H9 (cell line): ENCODE measurements around the gene PAK5. TPM values are rescaled to one million over a fixed set of nuclear protein-coding genes. Genes with fewer than 3 reads are reported as not detected.

Experiments used
- DNase-seq: peaks from one replicate; pipeline ENCODE4 v3.0.0-alpha.2; 2017
- H2AFZ ChIP-seq: one replicate; pipeline ENCODE4 v1.6.1; 2013; ENCODE audit warnings: mild to moderate bottlenecking, low read length, control low read depth, moderate library complexity
- H2AK5ac ChIP-seq: 2 replicates; pipeline ENCODE4 v1.6.1; 2013; ENCODE audit warnings: low read length, control low read depth, mixed read lengths; ENCODE audit not compliant: insufficient read length
- H2BK120ac ChIP-seq: one replicate; pipeline ENCODE4 v1.6.1; 2013; ENCODE audit warnings: low read depth, mild to moderate bottlenecking, low read length, control low read depth, inconsistent platforms; ENCODE audit not compliant: poor library complexity, severe bottlenecking
- H2BK12ac ChIP-seq: 2 replicates; pipeline ENCODE4 v1.6.1; 2013; ENCODE audit warnings: low read length, control low read depth, mixed read lengths, low read depth; ENCODE audit not compliant: insufficient read length
- H2BK15ac ChIP-seq: 2 replicates; pipeline ENCODE4 v1.6.1; 2013; ENCODE audit warnings: low read depth, low read length, control low read depth
- H2BK20ac ChIP-seq: one replicate; pipeline ENCODE4 v1.6.1; 2013; ENCODE audit warnings: low read depth, mild to moderate bottlenecking, low read length, control low read depth, inconsistent platforms; ENCODE audit not compliant: poor library complexity, severe bottlenecking
- H2BK5ac ChIP-seq: 2 replicates; pipeline ENCODE4 v1.6.1; 2013; ENCODE audit warnings: low read length, control low read depth, mixed read lengths; ENCODE audit not compliant: insufficient read length
- H3K14ac ChIP-seq: 2 replicates; pipeline ENCODE4 v1.6.1; 2013; ENCODE audit warnings: low read length, control low read depth; ENCODE audit not compliant: insufficient read depth
- H3K18ac ChIP-seq: 2 replicates; pipeline ENCODE4 v1.6.1; 2013; ENCODE audit warnings: low read depth, mild to moderate bottlenecking, mixed read lengths, low read length, control low read depth; ENCODE audit not compliant: insufficient read length
- H3K23ac ChIP-seq: 2 replicates; pipeline ENCODE4 v1.6.1; 2013; ENCODE audit warnings: low read length, control low read depth, mixed read lengths, low read depth; ENCODE audit not compliant: insufficient read length
- H3K23me2 ChIP-seq: 2 replicates; pipeline ENCODE4 v1.6.1; 2013; ENCODE audit warnings: low read depth, mild to moderate bottlenecking, mixed read lengths, low read length, control low read depth; ENCODE audit not compliant: insufficient read length, poor library complexity, severe bottlenecking
- H3K27ac ChIP-seq: 2 replicates; pipeline ENCODE4 v1.5.1; 2013; ENCODE audit warnings: low read length, control low read depth, mixed read lengths, low read depth; ENCODE audit not compliant: insufficient read length
- H3K27me3 ChIP-seq: 2 replicates; pipeline ENCODE4 v1.6.1; 2013; ENCODE audit warnings: low read length, control low read depth, inconsistent platforms; ENCODE audit not compliant: insufficient read depth
- H3K4ac ChIP-seq: 2 replicates; pipeline ENCODE4 v1.6.1; 2013; ENCODE audit warnings: low read depth, mild to moderate bottlenecking, control low read depth, inconsistent platforms, low read length, moderate library complexity
- H3K4me1 ChIP-seq: 2 replicates; pipeline ENCODE4 v1.6.1; 2013; ENCODE audit warnings: low read length, control low read depth, inconsistent platforms; ENCODE audit not compliant: insufficient read depth
- H3K4me2 ChIP-seq: 2 replicates; pipeline ENCODE4 v1.6.1; 2013; ENCODE audit warnings: low read length, control low read depth, mixed read lengths; ENCODE audit not compliant: insufficient read length, insufficient read depth
- H3K56ac ChIP-seq: 2 replicates; pipeline ENCODE4 v1.6.1; 2013; ENCODE audit warnings: low read depth, mild to moderate bottlenecking, mixed read lengths, low read length, control low read depth; ENCODE audit not compliant: insufficient read length
- H3K79me1 ChIP-seq: 2 replicates; pipeline ENCODE4 v1.6.1; 2013; ENCODE audit warnings: low read depth, mild to moderate bottlenecking, moderate library complexity, low read length, control low read depth, inconsistent platforms; ENCODE audit not compliant: insufficient read depth, poor library complexity, severe bottlenecking
- H3K79me2 ChIP-seq: 2 replicates; pipeline ENCODE4 v1.6.1; 2013; ENCODE audit warnings: low read length, control low read depth, inconsistent platforms; ENCODE audit not compliant: insufficient read depth
- H3K9ac ChIP-seq: 2 replicates; pipeline ENCODE4 v1.6.1; 2013; ENCODE audit warnings: low read length, control low read depth, mixed read lengths; ENCODE audit not compliant: insufficient read length; ENCODE audit errors: extremely low read depth
- H3K9me3 ChIP-seq: one replicate; pipeline ENCODE4 v1.6.1; 2013; ENCODE audit warnings: low read depth, low read length, inconsistent platforms; ENCODE audit not compliant: control insufficient read depth
- H3T11ph ChIP-seq: one replicate; pipeline ENCODE4 v1.6.1; 2013; ENCODE audit warnings: mild to moderate bottlenecking, low read length, control low read depth, inconsistent platforms
- H4K20me1 ChIP-seq: one replicate; pipeline ENCODE4 v1.6.1; 2013; ENCODE audit not compliant: control insufficient read depth, insufficient read length, insufficient read depth
- H4K5ac ChIP-seq: 2 replicates; pipeline ENCODE4 v1.6.1; 2013; ENCODE audit warnings: low read depth, mild to moderate bottlenecking, mixed read lengths, low read length, control low read depth; ENCODE audit not compliant: insufficient read length
- H4K8ac ChIP-seq: replicated peaks from 2 replicates; pipeline ENCODE4 v1.6.1; 2013; ENCODE audit warnings: low read length, control low read depth, mixed read lengths, low read depth; ENCODE audit not compliant: insufficient read length
- H4K91ac ChIP-seq: 2 replicates; pipeline ENCODE4 v1.6.1; 2013; ENCODE audit warnings: low read depth, mild to moderate bottlenecking, moderate library complexity, mixed read lengths, low read length, control low read depth; ENCODE audit not compliant: insufficient read length
- H3K27ac Mint-ChIP-seq, 3 experiments: 2 replicates in 2 of 3; 3 replicates in 1 of 3; pipeline ENCODE4 v1.8.0; 2020 to 2021; ENCODE audit warnings: mixed read lengths in 3 of 3, mild to moderate bottlenecking in 1 of 3, moderate library complexity in 1 of 3
- H3K27me3 Mint-ChIP-seq: 2 replicates; pipeline ENCODE4 v1.8.0; 2021; ENCODE audit warnings: low read depth, mild to moderate bottlenecking, moderate library complexity, mixed read lengths
- H3K36me3 Mint-ChIP-seq, 3 experiments: 2 replicates in 2 of 3; 3 replicates in 1 of 3; pipeline ENCODE4 v1.8.0; 2020 to 2021; ENCODE audit warnings: low read depth in 3 of 3, mixed read lengths in 3 of 3; ENCODE audit not compliant: insufficient read depth in 1 of 3
- H3K4me1 Mint-ChIP-seq, 2 experiments: 2 replicates each; pipeline ENCODE4 v1.8.0; 2020; ENCODE audit warnings: mixed read lengths in 2 of 2
- H3K4me3 Mint-ChIP-seq, 2 experiments: 2 replicates in 1 of 2; 3 replicates in 1 of 2; pipeline ENCODE4 v1.8.0; 2020 to 2021; ENCODE audit warnings: mild to moderate bottlenecking in 2 of 2, mixed read lengths in 2 of 2, moderate library complexity in 1 of 2
- H3K9me3 Mint-ChIP-seq, 2 experiments: 2 replicates in 1 of 2; 3 replicates in 1 of 2; pipeline ENCODE4 v1.8.0; 2020; ENCODE audit warnings: mild to moderate bottlenecking in 2 of 2, mixed read lengths in 2 of 2, moderate library complexity in 1 of 2
- CTCF ChIP-seq: fragments of 200-600 bp; sonication (generic); conservative IDR thresholded peaks from 3 replicates; pipeline ENCODE4 v1.8.0; 2021; ENCODE audit warnings: antibody characterized with exemption, mild to moderate bottlenecking
- WGBS: extraction: QIAGEN DNeasy Blood & Tissue Kit; methylation state at CpG from one replicate; pipeline ENCODE4 v1.1.7; 2013; ENCODE audit warnings: missing lambda C conversion rate, low lambda C conversion rate, mixed read lengths; ENCODE audit not compliant: insufficient read length; ENCODE audit errors: extremely low coverage; 5-methylcytosine and 5-hydroxymethylcytosine counted together
- total RNA-seq: library from RNA; stranded (reverse); gene quantifications from 2 replicates; pipeline ENCODE4 v1.2.1, GENCODE V29; 2021

PAK5 gene
- total RNA-seq, 1 experiment from 2014 or later, result 0.20 TPM

- H2BK5ac ChIP-seq, result no peak overlapping the region
- H3K4me1 Mint-ChIP-seq, result no peaks in the 10 kb centered on the region
- H3K27ac ChIP-seq, result no peak overlapping the region
- no peak overlapping the region for H3K9ac ChIP-seq
- no peak overlapping the region for H2BK15ac ChIP-seq
- H3K9me3 Mint-ChIP-seq, result peaks cover 2 to 5% of the 10 kb centered on the region in 2 experiments; a peak in 4 of 5 replicates
- DNase-seq, result no peak
- no peak overlapping the region for H4K5ac ChIP-seq
- no peak overlapping the region for H3K4ac ChIP-seq
- no peaks in the 10 kb centered on the region; the same call in 1 of the 2 replicates for H3K27me3 Mint-ChIP-seq
- no peak overlapping the region for H3K23ac ChIP-seq
- H2AFZ ChIP-seq, result no peak overlapping the region
- no peak overlapping the region for H3K14ac ChIP-seq
- H3K36me3 Mint-ChIP-seq, result peaks cover 2 to 5% (median 3%) of the 10 kb centered on the region in 3 experiments; a peak in 4 of 7 replicates
- H3K4me1 ChIP-seq, result no peaks in the 10 kb centered on the region
- no peak overlapping the region for H3K18ac ChIP-seq
- no peaks in the 10 kb centered on the region for H3K23me2 ChIP-seq
- H3K4me2 ChIP-seq, result no peak overlapping the region
- no peak overlapping the region for H2BK20ac ChIP-seq
- WGBS, result no CpG with 5 or more reads among the region's 2 CpGs
- H3K4me3 Mint-ChIP-seq, result no peak overlapping the region
- no peak overlapping the region for H3K27ac Mint-ChIP-seq
- no peak overlapping the region for H3T11ph ChIP-seq
- H2AK5ac ChIP-seq, result no peak overlapping the region
- H3K79me1 ChIP-seq, result no peaks in the 10 kb centered on the region
- H3K9me3 ChIP-seq, result no peaks in the 10 kb centered on the region
- TF ChIP-seq CTCF, result no peak
- H4K91ac ChIP-seq, result no peak overlapping the region
- H3K79me2 ChIP-seq, result no peaks in the 10 kb centered on the region
- no peak overlapping the region for H2BK12ac ChIP-seq
- no peaks in the 10 kb centered on the region for H3K27me3 ChIP-seq
- no peak overlapping the region for H4K8ac ChIP-seq
- H2BK120ac ChIP-seq, result no peak overlapping the region
- no peak overlapping the region for H3K56ac ChIP-seq
- H4K20me1 ChIP-seq, result no peaks in the 10 kb centered on the region
These were observed 201.0 kb downstream of the PAK5 start for GRCh38 chr20:9637889-9638288.
